Stimulated activated CD4-positive, alpha-beta T cell treated with anti-CD3 and anti-CD28 coated beads, Interleukin-12 subunit alpha, Interleukin-12 subunit beta, amount 100 ng/mL, for 24 hours (primary cell): Measurements from ENCODE around the gene KANSL1.

Source experiments
- DNase-seq, 2 experiments: peaks; one replicate each; pipeline ENCODE4 v3.0.0-alpha.2; 2020; ENCODE audit warnings: low read depth in 2 of 2

The KANSL1 gene

GRCh38 chr17:45998987-45999899 lies 194.0 kb downstream of the KANSL1 start, which contains the start of gene STH:
Gene STH, plus strand, starts transcription at chr17:45999250. Its CDS starts 30 bp downstream, at chr17:45999280.
- DNase-seq, result no peak

GRCh38 chr17:45997624-45998023 lies 195.6 kb downstream of the KANSL1 start:
- no peak for DNase-seq

- no peak for DNase-seq
Measured at GRCh38 chr17:45997166-45997565, 196.1 kb downstream of the KANSL1 start.

GRCh38 chr17:45996282-45996937 lies 196.8 kb downstream of the KANSL1 start:
- no peak for DNase-seq

GRCh38 chr17:45995627-45996270 lies 197.5 kb downstream of the KANSL1 start:
- no peak for DNase-seq

- DNase-seq, result no peak
Measured at GRCh38 chr17:45994987-45995386, 198.2 kb downstream of the KANSL1 start.

GRCh38 chr17:45993962-45994627 lies 199.1 kb downstream of the KANSL1 start:
- DNase-seq, result no peak

- DNase-seq, result no peak
Measured at GRCh38 chr17:45992904-45993303, 200.3 kb downstream of the KANSL1 start.

- DNase-seq, result no peak
Measured at GRCh38 chr17:45992175-45992574, 201.1 kb downstream of the KANSL1 start.

GRCh38 chr17:45991341-45991740 lies 201.9 kb downstream of the KANSL1 start:
- DNase-seq, result no peak

- no peak for DNase-seq
Measured at GRCh38 chr17:45990886-45991285, 202.3 kb downstream of the KANSL1 start.

GRCh38 chr17:45989759-45990158 lies 203.5 kb downstream of the KANSL1 start:
- DNase-seq, result no peak

- no peak for DNase-seq
Measured at GRCh38 chr17:45987706-45988105, 205.5 kb downstream of the KANSL1 start.

- DNase-seq, result no peak
Measured at GRCh38 chr17:45986056-45986455, 207.2 kb downstream of the KANSL1 start.

GRCh38 chr17:45985447-45985846 lies 207.8 kb downstream of the KANSL1 start:
- no peak for DNase-seq

- DNase-seq, result no peak
Measured at GRCh38 chr17:45984368-45984767, 208.9 kb downstream of the KANSL1 start.

GRCh38 chr17:45983614-45984310 lies 209.5 kb downstream of the KANSL1 start:
- DNase-seq, result no peak

- DNase-seq, result no peak
Measured at GRCh38 chr17:45982791-45983613, 210.2 kb downstream of the KANSL1 start.

GRCh38 chr17:45981306-45981705 lies 211.9 kb downstream of the KANSL1 start:
- no peak for DNase-seq

GRCh38 chr17:45980855-45981254 lies 212.4 kb downstream of the KANSL1 start:
- DNase-seq, result no peak
